Activated T-cell treated with anti-CD3 and anti-CD28 coated beads, Interleukin-2, amount 50 U/mL, for 1 hour (primary cell): Measurements from ENCODE around the gene MUC6.
"Not testable (repeated sequence)": the region's sequence is repeated elsewhere in the genome, so short reads cannot be mapped to it uniquely, and the experiment has no call there.

Source experiments
- DNase-seq: peaks from one replicate; pipeline ENCODE4 v3.0.0-alpha.2; 2020

The MUC6 gene

DNA sequence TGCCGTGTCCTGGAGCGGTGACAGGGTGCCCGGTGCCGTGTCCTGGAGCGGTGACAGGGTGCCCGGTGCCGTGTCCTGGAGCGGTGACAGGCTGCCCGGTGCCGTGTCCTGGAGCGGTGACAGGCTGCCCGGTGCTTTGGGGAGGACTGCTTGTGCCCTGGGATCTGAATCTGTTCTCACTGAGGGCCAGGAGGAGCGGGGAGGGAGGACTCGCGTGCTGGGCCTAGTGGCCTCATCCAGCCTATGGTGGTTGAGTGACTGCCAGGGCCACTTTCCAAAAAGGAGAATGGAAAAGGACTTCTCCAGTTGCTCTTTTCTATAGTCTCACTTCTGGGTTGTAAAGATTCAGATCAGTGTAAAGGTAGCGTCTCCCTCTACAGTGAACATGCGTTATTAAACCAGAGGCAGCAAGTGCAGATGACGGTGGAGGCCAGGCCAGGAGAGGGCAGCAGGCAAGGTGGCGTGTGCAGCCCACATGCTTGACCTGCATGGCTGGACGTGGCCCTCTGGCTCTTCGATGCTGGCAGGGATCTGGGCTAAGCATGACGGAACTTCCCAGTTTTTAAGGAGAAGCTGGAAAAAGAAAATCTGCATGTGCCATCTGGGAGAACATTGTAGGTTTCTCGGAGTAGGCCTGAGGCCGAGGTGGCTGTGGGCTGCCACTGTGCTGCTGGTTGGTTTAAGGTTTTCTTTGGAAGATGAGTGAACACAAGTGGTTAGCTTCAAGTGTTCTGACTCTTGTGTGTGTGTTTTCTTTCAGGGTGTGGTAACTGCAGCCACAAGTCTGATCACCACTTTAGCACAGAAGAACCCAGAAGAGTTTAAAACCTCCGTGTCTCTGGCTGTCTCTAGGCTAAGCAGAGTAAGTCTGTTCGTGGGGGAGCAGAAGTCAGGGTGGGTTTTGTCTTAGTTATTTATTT is 55.8 kb downstream of the MUC6 start:
- DNase-seq = no peak

GRCh38 chr11:978781-979180 is 57.7 kb downstream of the MUC6 start:
- DNase-seq = no peak

GRCh38 chr11:977830-978720 is 58.4 kb downstream of the MUC6 start:
- no peak for DNase-seq

- DNase-seq = no peak
These were observed 59.9 kb downstream of the MUC6 start for GRCh38 chr11:976431-977160.

- no peak for DNase-seq
These were observed 60.7 kb downstream of the MUC6 start for GRCh38 chr11:975827-976226.

- DNase-seq = not testable (repeated sequence)
These were observed 61.1 kb downstream of the MUC6 start for GRCh38 chr11:975376-975775.

- no peak for DNase-seq
These were observed 63.3 kb downstream of the MUC6 start for GRCh38 chr11:973237-973636.

DNA sequence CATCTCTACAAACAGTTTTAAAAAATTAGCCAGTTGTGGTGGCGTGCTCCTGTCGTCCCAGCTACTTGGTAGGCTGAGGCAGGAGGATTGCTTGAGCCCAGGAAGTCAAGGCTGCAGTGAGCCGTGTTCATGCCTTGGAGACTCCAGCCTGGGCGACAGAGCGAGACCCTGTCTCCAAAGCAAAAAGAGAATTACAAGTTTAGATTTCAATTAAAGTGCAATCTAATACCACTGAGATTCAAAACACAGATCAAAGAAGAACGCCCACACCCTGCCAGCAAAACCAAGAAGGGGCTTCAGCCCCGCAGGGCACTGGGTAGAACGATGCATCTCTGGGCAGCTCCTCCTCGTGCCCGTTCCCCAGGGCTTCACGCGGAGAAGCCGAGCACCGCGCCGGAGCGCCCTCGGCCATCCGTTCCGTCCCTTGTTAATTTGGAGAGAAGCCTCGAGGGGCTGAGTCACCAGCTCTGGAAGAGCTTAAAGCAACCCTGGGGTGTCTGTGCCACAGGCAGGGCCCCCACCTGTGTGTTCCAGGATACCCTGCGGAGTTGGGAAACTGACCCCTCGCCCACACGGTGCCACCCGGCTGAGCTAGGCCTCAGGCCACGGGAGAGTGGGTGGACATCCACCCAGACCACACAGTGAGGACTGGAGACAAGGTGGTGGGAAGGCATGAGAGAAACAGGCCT is 63.9 kb downstream of the MUC6 start:
- no peak for DNase-seq

GRCh38 chr11:971731-972365 is 64.7 kb downstream of the MUC6 start:
- no peak for DNase-seq

DNA sequence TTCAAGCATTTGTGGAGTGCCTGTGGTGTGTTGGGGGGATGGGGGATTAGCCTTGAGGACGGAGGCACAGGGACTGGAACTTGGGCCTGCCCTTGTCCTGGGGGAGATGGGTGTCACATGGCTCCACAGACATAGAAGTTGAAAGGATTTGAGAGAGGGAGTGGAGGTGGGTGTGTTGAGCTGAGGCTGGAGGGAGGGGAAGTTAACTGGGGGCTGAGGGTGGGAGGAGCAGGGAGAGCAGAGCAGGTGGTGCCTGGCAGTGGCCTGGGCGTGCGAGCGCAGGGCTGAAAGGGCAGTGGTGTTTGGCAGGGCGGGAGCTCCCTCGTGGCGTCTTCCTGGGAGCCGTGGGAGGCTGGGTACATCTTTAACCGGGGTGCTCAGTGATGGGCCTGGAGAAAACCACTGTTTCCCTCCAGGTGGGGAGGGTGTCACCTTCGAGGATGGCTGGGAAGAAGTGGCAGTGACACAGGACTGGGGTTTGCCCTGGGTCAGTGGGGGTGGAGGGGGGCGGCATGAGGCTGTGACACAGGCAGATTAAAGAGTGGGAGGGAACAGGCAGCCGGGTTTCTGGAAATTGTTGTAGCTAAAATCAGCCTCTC is 65.3 kb downstream of the MUC6 start:
- DNase-seq = no peak

GRCh38 chr11:970319-970871 is 66.1 kb downstream of the MUC6 start:
- DNase-seq = no peak

DNA sequence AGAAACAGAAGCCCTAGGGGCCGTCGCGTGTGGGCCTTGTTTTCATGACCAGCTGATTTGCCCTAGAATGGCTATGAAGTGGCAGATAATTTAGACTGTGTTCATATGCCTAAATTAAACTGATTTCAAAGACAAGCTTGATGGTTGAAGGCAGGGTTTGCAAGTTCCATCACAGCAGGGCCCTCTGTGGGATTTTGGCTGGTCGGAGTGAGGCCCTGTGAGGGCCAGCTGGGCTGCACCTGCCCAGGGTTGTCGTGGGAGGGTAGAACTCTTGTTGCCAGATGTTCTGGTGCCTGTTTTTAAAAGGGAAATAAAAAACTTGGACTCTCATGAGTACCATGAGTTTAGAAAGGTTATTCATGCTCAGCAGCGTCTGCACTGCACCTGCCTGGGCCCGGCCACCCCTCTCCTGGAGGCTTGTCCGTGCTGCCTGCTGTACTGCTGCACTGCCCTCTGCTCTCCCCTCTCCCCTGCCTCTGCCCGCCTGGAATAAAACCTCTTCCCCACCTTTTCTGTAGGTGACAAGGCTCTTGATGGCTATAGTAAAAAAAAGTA is 66.8 kb downstream of the MUC6 start:
- no peak for DNase-seq

- DNase-seq = no peak
These were observed 67.7 kb downstream of the MUC6 start for GRCh38 chr11:968822-969221.

- DNase-seq = no peak
These were observed 68.3 kb downstream of the MUC6 start for GRCh38 chr11:967995-968751.

DNA sequence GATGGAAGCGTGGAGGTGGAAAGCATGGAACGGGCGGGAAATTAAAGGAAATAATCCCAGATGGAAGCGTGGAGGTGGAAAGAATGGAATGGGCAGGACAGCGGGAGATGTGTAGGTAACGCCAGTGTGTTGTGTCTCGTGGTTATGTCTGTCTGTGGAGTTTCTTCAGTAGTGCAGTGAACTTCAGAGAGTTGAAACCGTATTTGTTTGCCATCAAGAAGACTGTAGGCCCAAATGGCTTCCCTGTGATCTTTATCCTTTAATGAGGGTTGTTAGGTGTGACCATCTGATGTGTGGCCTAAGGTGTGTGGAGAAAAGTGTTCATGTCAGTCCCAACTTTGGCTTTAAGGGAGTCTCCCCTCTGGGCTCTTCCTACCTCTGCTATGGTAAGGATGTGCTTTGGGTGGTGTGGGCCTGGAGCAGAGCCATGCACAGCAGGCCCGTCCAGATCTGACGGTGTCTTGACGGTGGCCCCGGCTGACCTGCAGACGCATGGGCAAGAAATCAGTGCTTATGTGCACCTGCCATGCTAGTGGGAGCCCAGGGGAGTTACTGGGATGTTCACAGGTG is 71.2 kb downstream of the MUC6 start:
- DNase-seq = no peak

- DNase-seq = no peak
These were observed 72.7 kb downstream of the MUC6 start for GRCh38 chr11:963852-964251.
